ENCODE measurements around the gene LPAR3. TPM values are rescaled to one million over a fixed set of nuclear protein-coding genes. Genes with fewer than 3 reads are reported as not detected.

Gene LPAR3
- total RNA-seq, 1 experiment from 2014 or later: 9.8 TPM

DNA sequence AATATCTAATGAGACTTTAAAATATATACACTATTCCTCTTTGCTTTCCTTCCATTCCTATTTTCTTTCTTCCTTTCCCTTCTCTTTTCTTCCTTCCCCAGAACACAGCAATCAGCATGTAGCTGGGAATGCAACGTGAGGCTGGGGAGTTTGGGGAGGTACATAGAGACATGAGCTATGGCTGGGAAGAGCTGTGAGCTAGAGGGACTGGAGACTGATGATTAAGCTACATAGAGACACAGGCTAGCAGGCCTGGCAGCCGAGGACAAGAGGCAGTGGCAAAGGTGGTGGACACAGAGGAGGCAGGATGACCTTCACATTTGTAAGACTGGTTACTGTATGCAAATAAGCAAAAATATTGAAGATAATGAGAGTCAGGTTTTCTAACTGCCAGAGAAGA lies 7.5 kb downstream of the LPAR3 start:
- Histone ChIP-seq H3K4me2 (ENCODE audit: low read length) (no peak overlapping the region), H3K9me3 (ENCODE audit: low read length) (no peaks in the 10 kb centered on the region), H3K27ac (ENCODE audit: low read length) (no peak overlapping the region), H3K27me3 (ENCODE audit: low read length) (no peaks in the 10 kb centered on the region), H3K4me3 (ENCODE audit: low read length) (no peak overlapping the region), H3K9ac (ENCODE audit: low read length) (no peak overlapping the region), H2AFZ (ENCODE audit: low read length) (no peak overlapping the region), H3K36me3 (ENCODE audit: low read depth, low read length) (0 out of 2 replicates have a peak, but pooled peaks cover 3% of the 10 kb centered on the region), H3K79me2 (ENCODE audit: low read length) (peaks cover 42% of the 10 kb centered on the region), H4K20me1 (ENCODE audit: low read length) (no peaks in the 10 kb centered on the region), H3K4me1 (ENCODE audit: insufficient read depth, low read length) (peaks cover 38% of the 10 kb centered on the region), H3K9me2 (replicated peaks; ENCODE audit: low read length) (no peaks in the 10 kb centered on the region), H3F3A (ENCODE audit: low read length, unreplicated experiment) (no peaks in the 10 kb centered on the region)
- ChIA-PET CTCF (no interaction called here), POLR2A (ENCODE audit: unreplicated experiment) (no interaction called here)
- ATAC-seq (no peak), DNase-seq (no peak)
- TF ChIP-seq EZH2 (IDR thresholded peaks at IDR 0.05; ENCODE audit: low read length, unreplicated experiment) (no peak), CTCF (conservative IDR thresholded peaks at IDR 0.05; ENCODE audit: low read depth, low read length) (no peak), EZH2phosphoT487 (IDR thresholded peaks at IDR 0.05; ENCODE audit: borderline replicate concordance, low read length) (no peak)
- intact Hi-C loops (cut with micrococcal nuclease): loop anchor here (5.0 kb wide), 1 partner anchor 52 kb away; no protein-coding TSS in a partner anchor
- no TSS peak for BruUV-seq (replicated peaks)

DNA sequence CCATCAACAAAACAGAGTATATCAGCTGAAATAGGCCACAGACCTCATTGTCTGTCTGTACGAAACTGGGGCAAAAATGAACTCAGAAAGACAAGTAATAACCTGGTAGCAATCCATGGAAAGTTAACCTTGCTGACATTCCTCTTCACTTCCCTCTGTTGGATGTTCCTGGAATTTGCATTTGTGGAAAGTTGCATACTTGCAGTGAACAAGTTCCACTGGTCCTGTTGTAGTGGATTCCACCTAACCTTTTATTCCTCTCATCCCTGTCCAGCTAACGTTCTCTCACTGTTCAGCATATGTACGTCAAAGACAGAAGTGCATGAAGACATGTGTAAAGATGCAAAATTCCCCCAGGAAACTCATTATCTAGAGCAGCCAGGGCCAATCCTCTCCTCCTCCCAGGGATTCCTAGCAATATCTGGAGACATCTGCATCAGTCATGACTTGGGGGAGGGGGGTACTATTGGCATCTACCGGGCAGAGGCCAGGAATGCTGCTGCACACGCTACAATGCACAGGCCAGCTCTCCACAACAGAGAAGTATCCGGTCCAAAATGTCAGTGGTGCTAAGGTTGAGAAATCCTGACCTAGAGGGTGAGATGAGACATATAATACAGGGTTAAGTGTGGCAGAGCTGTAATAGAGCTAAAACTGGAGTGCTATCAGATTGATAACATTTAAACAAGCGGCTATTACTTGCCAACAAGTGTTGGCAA lies 8.2 kb downstream of the LPAR3 start:
- Histone ChIP-seq H3F3A (ENCODE audit: low read length, unreplicated experiment) (no peaks in the 10 kb centered on the region), H3K79me2 (ENCODE audit: low read length) (peaks cover 45% of the 10 kb centered on the region), H4K20me1 (ENCODE audit: low read length) (no peaks in the 10 kb centered on the region), H3K9me3 (ENCODE audit: low read length) (no peaks in the 10 kb centered on the region), H3K27me3 (ENCODE audit: low read length) (no peaks in the 10 kb centered on the region), H3K9me2 (replicated peaks; ENCODE audit: low read length) (no peaks in the 10 kb centered on the region), H3K4me2 (ENCODE audit: low read length) (no peak overlapping the region), H3K36me3 (ENCODE audit: low read depth, low read length) (0 out of 2 replicates have a peak, but pooled peaks cover 3% of the 10 kb centered on the region), H3K4me1 (ENCODE audit: insufficient read depth, low read length) (peaks cover 38% of the 10 kb centered on the region), H3K4me3 (ENCODE audit: low read length) (no peak overlapping the region), H2AFZ (ENCODE audit: low read length) (no peak overlapping the region), H3K27ac (ENCODE audit: low read length) (no peak overlapping the region), H3K9ac (ENCODE audit: low read length) (no peak overlapping the region)
- ATAC-seq (no peak), DNase-seq (peak; percentile 32)
- ChIA-PET POLR2A (ENCODE audit: unreplicated experiment) (no interaction called here), CTCF (no interaction called here)
- intact Hi-C loops (cut with micrococcal nuclease): loop anchor here (5.0 kb wide), 2 partner anchors 38 to 52 kb away; no protein-coding TSS in a partner anchor
- BruUV-seq (replicated peaks): no TSS peak
- no peak for TF ChIP-seq EZH2 (IDR thresholded peaks at IDR 0.05; ENCODE audit: low read length, unreplicated experiment)
- peak; percentile 34 for TF ChIP-seq CTCF (conservative IDR thresholded peaks at IDR 0.05; ENCODE audit: low read depth, low read length)
- TF ChIP-seq EZH2phosphoT487 (IDR thresholded peaks at IDR 0.05; ENCODE audit: borderline replicate concordance, low read length): no peak

DNA sequence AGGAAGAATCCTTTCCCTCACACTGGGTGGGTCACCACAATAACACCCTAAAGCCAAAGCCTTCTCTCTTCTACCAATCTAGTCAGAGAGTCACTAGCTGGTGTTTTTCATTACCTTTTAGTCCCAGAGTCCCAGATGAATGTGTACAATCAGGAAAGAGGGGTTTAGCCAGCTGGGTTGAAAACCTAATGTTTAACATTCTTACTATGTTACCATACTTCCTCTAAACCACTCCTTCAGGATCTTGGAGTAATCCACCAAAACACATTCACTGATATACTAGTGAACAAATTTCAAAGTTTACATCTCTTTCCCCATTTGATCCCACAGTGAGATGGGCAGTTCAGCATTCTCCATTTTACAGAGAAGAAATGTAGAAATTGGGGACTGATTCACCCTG lies 9.7 kb downstream of the LPAR3 start:
- DNase-seq (peak; percentile 67), ATAC-seq (peak; percentile 72)
- H3K4me2 ChIP-seq (ENCODE audit: low read length): peak overlapping the region; percentile 45
- H3K27me3 ChIP-seq (ENCODE audit: low read length): no peaks in the 10 kb centered on the region
- peaks cover 25% of the 10 kb centered on the region for H3K4me1 ChIP-seq (ENCODE audit: insufficient read depth, low read length)
- 0 out of 2 replicates have a peak, but pooled peaks cover 3% of the 10 kb centered on the region for H3K36me3 ChIP-seq (ENCODE audit: low read depth, low read length)
- BruUV-seq (replicated peaks): no TSS peak
- peaks cover 39% of the 10 kb centered on the region for H3K79me2 ChIP-seq (ENCODE audit: low read length)
- no peak overlapping the region for H3K9ac ChIP-seq (ENCODE audit: low read length)
- no peaks in the 10 kb centered on the region for H4K20me1 ChIP-seq (ENCODE audit: low read length)
- ChIA-PET CTCF (no interaction called here), POLR2A (ENCODE audit: unreplicated experiment) (no interaction called here)
- intact Hi-C loops (cut with micrococcal nuclease): loop anchor here (5.0 kb wide), 1 partner anchor 36 kb away; no protein-coding TSS in a partner anchor
- peak overlapping the region; percentile 35; the same call in 1 of the 2 replicates for H2AFZ ChIP-seq (ENCODE audit: low read length)
- no peaks in the 10 kb centered on the region for H3K9me3 ChIP-seq (ENCODE audit: low read length)
- no peaks in the 10 kb centered on the region for H3K9me2 ChIP-seq (replicated peaks; ENCODE audit: low read length)
- no peaks in the 10 kb centered on the region for H3F3A ChIP-seq (ENCODE audit: low read length, unreplicated experiment)
- H3K4me3 ChIP-seq (ENCODE audit: low read length): no peak overlapping the region
- TF ChIP-seq EZH2phosphoT487 (IDR thresholded peaks at IDR 0.05; ENCODE audit: borderline replicate concordance, low read length) (no peak), EZH2 (IDR thresholded peaks at IDR 0.05; ENCODE audit: low read length, unreplicated experiment) (no peak), CTCF (conservative IDR thresholded peaks at IDR 0.05; ENCODE audit: low read depth, low read length) (no peak)
- peak overlapping the region; percentile 11; the same call in 1 of the 2 replicates for H3K27ac ChIP-seq (ENCODE audit: low read length)

Measured in PC-3 (cell line).